GM23338 (cell line): ENCODE results near the gene CEP44. TPM values are rescaled to one million over a fixed set of nuclear protein-coding genes. Genes with fewer than 3 reads are reported as not detected.

Experiments
- ATAC-seq: fragments of 200-7000 bp; cut with Tn5 transposase; 3 replicates; pipeline ENCODE4 v1.9.1; 2020
- DNase-seq: peaks from one replicate; pipeline ENCODE4 v3.0.0-alpha.2; 2015; ENCODE audit warnings: low spot score
- H2AFZ ChIP-seq: fragments of 200-600 bp; sonication (generic); 2 replicates; pipeline ENCODE4 v1.8.0; 2016; ENCODE audit warnings: antibody characterized with exemption, mild to moderate bottlenecking, moderate library complexity
- H3F3A ChIP-seq: fragments of 200-600 bp; sonication (generic); replicated peaks from 2 replicates; pipeline ENCODE4 v1.8.0; 2017; ENCODE audit warnings: antibody characterized with exemption, mixed run types, low read depth
- H3K27ac ChIP-seq: fragments of 200-600 bp; sonication (generic); 2 replicates; pipeline ENCODE4 v1.6.1; 2016; ENCODE audit warnings: low read depth
- H3K27me3 ChIP-seq: fragments of 200-600 bp; sonication (generic); 2 replicates; pipeline ENCODE4 v1.8.0; 2016; ENCODE audit warnings: mild to moderate bottlenecking, mixed run types, moderate library complexity; ENCODE audit not compliant: insufficient read depth
- H3K36me3 ChIP-seq: fragments of 200-600 bp; sonication (generic); 2 replicates; pipeline ENCODE4 v1.8.0; 2016; ENCODE audit warnings: mild to moderate bottlenecking; ENCODE audit not compliant: insufficient read depth
- H3K4me1 ChIP-seq: fragments of 200-600 bp; sonication (generic); 2 replicates; pipeline ENCODE4 v1.8.0; 2016; ENCODE audit warnings: mild to moderate bottlenecking, moderate library complexity; ENCODE audit not compliant: insufficient read depth
- H3K4me2 ChIP-seq: fragments of 200-600 bp; sonication (generic); 2 replicates; pipeline ENCODE4 v1.7.1; 2017; ENCODE audit warnings: mixed run types
- H3K4me3 ChIP-seq: fragments of 200-600 bp; sonication (generic); 2 replicates; pipeline ENCODE4 v1.6.1; 2016; ENCODE audit warnings: mixed run types
- H3K79me2 ChIP-seq: fragments of 200-600 bp; sonication (generic); replicated peaks from 2 replicates; pipeline ENCODE4 v1.8.0; 2017; ENCODE audit warnings: mild to moderate bottlenecking; ENCODE audit not compliant: insufficient read depth
- H3K9me2 ChIP-seq: fragments of 200-600 bp; sonication (generic); 2 replicates; pipeline ENCODE4 v1.8.0; 2017; ENCODE audit not compliant: insufficient read depth
- H4K20me1 ChIP-seq: fragments of 200-600 bp; sonication (generic); replicated peaks from 2 replicates; pipeline ENCODE4 v1.8.0; 2017; ENCODE audit warnings: mild to moderate bottlenecking; ENCODE audit not compliant: insufficient read depth
- H3K27ac Mint-ChIP-seq: 2 replicates; pipeline ENCODE4 v1.8.0; 2020; ENCODE audit warnings: inconsistent platforms, mild to moderate bottlenecking, moderate library complexity, mixed read lengths
- H3K27me3 Mint-ChIP-seq: 3 replicates; pipeline ENCODE4 v1.8.0; 2022; ENCODE audit warnings: low read depth, mild to moderate bottlenecking, moderate library complexity, mixed read lengths, inconsistent platforms; ENCODE audit not compliant: insufficient read depth, poor library complexity
- H3K36me3 Mint-ChIP-seq: 3 replicates; pipeline ENCODE4 v1.8.0; 2021; ENCODE audit warnings: low read depth, mild to moderate bottlenecking, inconsistent platforms, moderate library complexity, mixed read lengths
- H3K4me1 Mint-ChIP-seq: 3 replicates; pipeline ENCODE4 v1.8.0; 2020; ENCODE audit warnings: mild to moderate bottlenecking, inconsistent platforms, mixed read lengths
- H3K4me3 Mint-ChIP-seq: 3 replicates; pipeline ENCODE4 v1.8.0; 2021; ENCODE audit warnings: moderate library complexity, mild to moderate bottlenecking, inconsistent platforms, mixed read lengths
- H3K9me3 Mint-ChIP-seq: 3 replicates; pipeline ENCODE4 v1.8.0; 2020; ENCODE audit warnings: moderate library complexity, mild to moderate bottlenecking, inconsistent platforms, mixed read lengths
- CREB1 ChIP-seq: fragments of 250-450 bp; sonication (Bioruptor Pico); IDR thresholded peaks from 2 replicates; pipeline ENCODE4 v1.5.0; 2020; ENCODE audit warnings: low read depth, mild to moderate bottlenecking, moderate library complexity
- CTCF ChIP-seq, 2 experiments: fragments of 200-600 bp in 1 of 2; sonication (generic) in 1 of 2; conservative IDR thresholded peaks; 2 replicates each; pipeline versions ENCODE4 v1.5.1 to v1.6.1; 2016 to 2017; ENCODE audit warnings: antibody characterized with exemption in 2 of 2, low read depth in 2 of 2, mild to moderate bottlenecking in 2 of 2, moderate library complexity in 1 of 2
- EZH2 ChIP-seq: fragments of 200-600 bp; sonication (generic); IDR thresholded peaks from one replicate; pipeline ENCODE4 v1.8.0; 2017; ENCODE audit warnings: antibody characterized with exemption, mild to moderate bottlenecking, low read depth; ENCODE audit not compliant: unreplicated experiment
- EZH2phosphoT487 ChIP-seq: fragments of 200-600 bp; sonication (generic); IDR thresholded peaks from one replicate; pipeline ENCODE4 v1.8.1; 2018; ENCODE audit warnings: antibody characterized with exemption; ENCODE audit not compliant: unreplicated experiment
- JUNB ChIP-seq: IDR thresholded peaks from one replicate; pipeline ENCODE4 v1.6.1; 2016; ENCODE audit warnings: antibody characterized with exemption; ENCODE audit not compliant: unreplicated experiment
- NANOG ChIP-seq: IDR thresholded peaks from 2 replicates; pipeline ENCODE4 v1.6.1; 2016; ENCODE audit warnings: antibody characterized with exemption, borderline replicate concordance
- POLR2AphosphoS5 ChIP-seq: IDR thresholded peaks from 2 replicates; pipeline ENCODE4 v1.6.1; 2016; ENCODE audit warnings: antibody characterized with exemption, low read depth
- REST ChIP-seq: IDR thresholded peaks from one replicate; pipeline ENCODE4 v1.6.1; 2018; ENCODE audit warnings: antibody characterized with exemption; ENCODE audit not compliant: unreplicated experiment
- STAT1 ChIP-seq: IDR thresholded peaks from one replicate; pipeline ENCODE4 v1.6.1; 2016; ENCODE audit warnings: antibody characterized with exemption; ENCODE audit not compliant: unreplicated experiment
- ZNF114 ChIP-seq: fragments of 250-450 bp; sonication (Bioruptor Pico); IDR thresholded peaks from 2 replicates; pipeline ENCODE4 v1.5.0; 2020; ENCODE audit warnings: mild to moderate bottlenecking, moderate library complexity
- ZNF331 ChIP-seq: fragments of 250-450 bp; sonication (Bioruptor Pico); IDR thresholded peaks from 2 replicates; pipeline ENCODE4 v1.5.0; 2020; ENCODE audit warnings: low read depth, mild to moderate bottlenecking, moderate library complexity
- ZNF462 ChIP-seq: fragments of 250-450 bp; sonication (Bioruptor Pico); IDR thresholded peaks from 2 replicates; pipeline ENCODE4 v1.5.0; 2020; ENCODE audit warnings: mild to moderate bottlenecking, moderate library complexity
- polyA plus RNA-seq: library from polyadenylated mRNA; unstranded; fragments of >200 nt; fragmentation: Nextera tagmentation; extraction: Ambion mirVana; gene quantifications from 2 replicates; pipeline ENCODE4 v1.2.1, GENCODE V29; 2016
- total RNA-seq: library from RNA; depleted of rRNA; stranded (reverse); fragments of >200 nt; shearing (Covaris generic); gene quantifications from 2 replicates; pipeline ENCODE4 v1.2.3, GENCODE V29; 2014
- TF ChIP-seq, protein P1 (sequence below): IDR thresholded peaks from 2 replicates; pipeline ENCODE4 v1.6.1; 2016; ENCODE audit warnings: antibody characterized with exemption

CEP44 gene
- total and polyA plus RNA-seq, 2 experiments from 2014 or later: 12.1 to 17.4 TPM

DNA sequence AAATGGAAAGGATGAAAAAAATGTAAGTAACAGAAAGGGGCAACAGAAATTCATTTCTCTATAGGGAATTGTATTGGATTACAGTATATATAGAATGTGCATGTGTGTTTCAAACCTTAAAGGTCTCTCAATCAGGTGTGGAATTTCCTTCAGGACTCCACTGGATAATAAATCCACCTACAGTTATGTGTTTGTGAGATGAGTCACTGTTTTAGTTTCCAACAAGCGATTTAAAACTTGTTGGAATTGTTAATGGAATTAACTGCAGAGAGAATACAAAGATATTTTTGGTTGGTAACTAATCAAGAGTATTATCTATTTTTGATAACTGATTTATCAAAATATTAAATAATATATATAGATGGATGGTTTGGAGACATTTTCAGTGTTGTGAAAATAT is 32.8 kb downstream of the CEP44 start:
- H3K4me3 Mint-ChIP-seq: no peak overlapping the region
- H3K27ac Mint-ChIP-seq: no peak overlapping the region
- DNase-seq: no peak
- Histone ChIP-seq H3K4me2 (no peak overlapping the region), H2AFZ (no peak overlapping the region), H3K9me2 (no peaks in the 10 kb centered on the region), H3F3A (no peaks in the 10 kb centered on the region), H4K20me1 (no peaks in the 10 kb centered on the region), H3K79me2 (no peaks in the 10 kb centered on the region), H3K36me3 (no peaks in the 10 kb centered on the region), H3K4me1 (no peaks in the 10 kb centered on the region), H3K4me3 (no peak overlapping the region), H3K27me3 (no peaks in the 10 kb centered on the region), H3K27ac (no peak overlapping the region)
- no peaks in the 10 kb centered on the region for H3K27me3 Mint-ChIP-seq
- no peak for ATAC-seq
- no peaks in the 10 kb centered on the region; the same call in 1 of the 3 replicates for H3K36me3 Mint-ChIP-seq
- H3K4me1 Mint-ChIP-seq: peaks cover 5% of the 10 kb centered on the region; the same call in 2 of the 3 replicates
- no peaks in the 10 kb centered on the region; the same call in 2 of the 3 replicates for H3K9me3 Mint-ChIP-seq
- TF ChIP-seq NANOG: no peak
- TF ChIP-seq, protein P1, sequence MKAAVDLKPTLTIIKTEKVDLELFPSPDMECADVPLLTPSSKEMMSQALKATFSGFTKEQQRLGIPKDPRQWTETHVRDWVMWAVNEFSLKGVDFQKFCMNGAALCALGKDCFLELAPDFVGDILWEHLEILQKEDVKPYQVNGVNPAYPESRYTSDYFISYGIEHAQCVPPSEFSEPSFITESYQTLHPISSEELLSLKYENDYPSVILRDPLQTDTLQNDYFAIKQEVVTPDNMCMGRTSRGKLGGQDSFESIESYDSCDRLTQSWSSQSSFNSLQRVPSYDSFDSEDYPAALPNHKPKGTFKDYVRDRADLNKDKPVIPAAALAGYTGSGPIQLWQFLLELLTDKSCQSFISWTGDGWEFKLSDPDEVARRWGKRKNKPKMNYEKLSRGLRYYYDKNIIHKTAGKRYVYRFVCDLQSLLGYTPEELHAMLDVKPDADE: no peak
- TF ChIP-seq STAT1: no peak
- no peak for TF ChIP-seq ZNF114 (CRISPR knock-in tag)
- TF ChIP-seq ZNF462 (CRISPR knock-in tag): no peak
- no peak for TF ChIP-seq CTCF (conservative IDR thresholded peaks at IDR 0.05; ENCODE audit: low read depth in 2 of 2)
- TF ChIP-seq EZH2: no peak
- no peak for TF ChIP-seq JUNB
- no peak for TF ChIP-seq POLR2AphosphoS5
- no peak for TF ChIP-seq ZNF331 (CRISPR knock-in tag)
- TF ChIP-seq EZH2phosphoT487: no peak
- no peak for TF ChIP-seq REST
- no peak for TF ChIP-seq CREB1 (CRISPR knock-in tag)
